ENCODE data around the gene ZHX3.

ZHX3 gene

DNA sequence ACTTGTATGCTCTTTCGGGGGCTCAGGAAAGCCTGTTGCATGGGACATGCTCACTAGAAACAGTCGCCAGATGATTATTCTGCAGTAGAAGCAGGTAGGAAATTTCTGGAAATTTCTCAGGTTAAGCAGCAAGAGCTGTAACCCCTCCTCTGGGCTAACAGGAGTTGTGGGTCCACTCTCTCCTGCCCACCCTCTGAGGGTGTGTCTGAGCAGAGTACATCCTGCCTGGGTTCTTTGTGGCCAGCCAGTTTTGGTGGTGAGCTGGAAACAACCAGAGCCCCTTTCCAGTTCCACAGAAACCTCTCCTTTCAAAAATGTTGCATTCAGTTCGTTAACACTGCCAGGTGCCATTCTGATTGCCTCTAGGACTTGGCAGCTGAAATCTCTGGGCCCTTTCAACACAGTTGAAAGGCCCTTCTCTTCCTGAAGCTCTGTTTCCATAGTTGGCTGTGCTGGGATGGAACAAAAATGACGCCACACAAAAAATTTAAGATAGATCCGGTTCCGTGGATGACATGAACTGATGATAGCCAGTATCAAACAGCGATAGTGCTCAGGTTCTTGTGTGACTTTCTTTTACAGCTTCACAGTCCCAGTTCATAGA lies 141.7 kb downstream of the ZHX3 start:
- in situ Hi-C loops (cut with MboI; ENCODE audit: low sequenced_read_pairs) = loop anchor here (5.0 kb wide), 1 partner anchor 166 kb away; the partner anchor contains the start of gene LPIN3

DNA sequence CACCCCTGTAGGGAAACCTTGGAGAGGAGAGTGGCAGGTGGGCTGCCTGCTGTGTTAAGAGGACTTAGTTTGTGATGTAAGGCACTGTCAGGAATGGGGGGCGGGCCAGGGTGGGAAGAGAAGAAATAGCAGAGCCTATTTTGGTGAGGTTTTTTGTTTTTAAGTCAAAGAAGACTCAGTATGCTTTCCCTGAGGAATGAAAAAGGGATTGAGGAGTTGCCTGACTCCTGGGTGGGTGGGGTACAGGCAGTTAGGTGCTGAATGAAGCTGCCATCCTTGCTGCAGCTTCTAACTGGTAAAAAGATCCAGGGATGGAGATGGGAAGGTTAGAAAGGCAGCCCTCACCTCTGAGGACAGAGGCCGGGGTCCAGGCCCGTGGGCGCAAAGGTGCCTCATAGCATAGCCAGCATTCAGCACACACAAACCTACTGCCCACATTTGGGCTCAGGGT lies 142.3 kb downstream of the ZHX3 start:
- in situ Hi-C loops (cut with MboI; ENCODE audit: low sequenced_read_pairs) = loop anchor here (5.0 kb wide), 1 partner anchor 167 kb away; the partner anchor contains the start of gene LPIN3

DNA sequence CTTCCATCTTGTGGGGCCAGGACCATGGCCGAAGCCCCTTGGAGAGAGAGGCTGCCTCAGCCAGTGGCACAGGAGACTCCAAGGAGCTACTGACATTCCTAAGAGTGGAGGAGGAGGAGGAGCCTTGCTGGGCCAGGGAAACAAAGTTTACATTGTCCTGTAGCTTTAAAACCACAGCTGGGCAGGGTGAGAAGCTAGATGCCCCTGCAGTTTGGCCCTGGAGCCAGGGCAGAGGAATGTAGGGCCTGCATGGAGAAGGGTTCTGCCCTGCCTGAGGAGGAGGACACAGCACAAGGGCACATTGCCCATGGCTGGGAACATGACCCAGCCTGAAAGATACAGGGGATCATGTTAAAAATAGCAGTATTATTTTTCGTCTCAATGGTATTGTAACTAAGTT lies 142.7 kb downstream of the ZHX3 start:
- in situ Hi-C loops (cut with MboI; ENCODE audit: low sequenced_read_pairs) = loop anchor here (5.0 kb wide), 1 partner anchor 168 kb away; the partner anchor contains the start of gene LPIN3

DNA sequence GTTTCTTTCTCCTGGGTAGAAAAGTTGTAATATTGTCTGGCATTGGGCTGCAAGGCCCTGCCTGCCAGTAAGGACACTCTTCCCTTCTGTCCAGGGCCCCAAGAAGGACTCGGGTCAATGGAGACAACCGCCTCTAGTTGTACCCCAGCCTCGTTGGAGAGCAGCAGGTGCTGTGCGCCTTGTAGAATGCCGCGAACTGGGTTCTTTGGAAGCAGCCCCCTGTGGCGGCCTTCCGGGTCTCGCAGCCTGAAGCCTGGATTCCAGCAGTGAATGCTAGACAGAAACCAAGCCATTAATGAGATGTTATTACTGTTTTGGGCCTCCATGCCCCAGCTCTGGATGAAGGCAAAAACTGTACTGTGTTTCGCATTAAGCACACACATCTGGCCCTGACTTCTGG lies 143.2 kb downstream of the ZHX3 start:
- in situ Hi-C loops (cut with MboI; ENCODE audit: low sequenced_read_pairs) = no loop called here

DNA sequence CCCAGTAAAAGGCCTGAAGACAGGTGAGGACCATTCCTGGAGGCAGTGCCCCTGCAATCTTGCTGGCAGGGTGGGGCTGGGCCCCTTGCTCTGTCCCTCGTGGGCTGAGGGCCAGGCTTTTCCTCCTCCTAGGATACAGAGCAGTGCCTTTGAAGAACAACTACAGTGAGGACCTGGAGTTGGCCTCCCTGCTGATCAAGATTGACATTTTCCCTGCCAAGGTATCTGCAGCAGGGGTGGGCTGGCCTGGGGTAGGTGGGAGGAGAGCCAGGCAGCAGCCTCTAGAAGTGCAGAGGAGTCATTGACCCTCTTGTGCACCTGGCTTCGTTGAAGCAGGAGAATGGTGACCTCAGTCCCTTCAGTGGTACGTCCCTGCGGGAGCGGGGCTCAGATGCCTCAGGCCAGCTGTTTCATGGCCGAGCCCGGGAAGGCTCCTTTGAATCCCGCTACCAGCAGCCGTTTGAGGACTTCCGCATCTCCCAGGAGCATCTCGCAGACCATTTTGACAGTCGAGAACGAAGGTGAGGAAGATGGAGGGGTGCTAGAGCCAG lies 143.7 kb downstream of the ZHX3 start:
- in situ Hi-C loops (cut with MboI; ENCODE audit: low sequenced_read_pairs) = no loop called here

DNA sequence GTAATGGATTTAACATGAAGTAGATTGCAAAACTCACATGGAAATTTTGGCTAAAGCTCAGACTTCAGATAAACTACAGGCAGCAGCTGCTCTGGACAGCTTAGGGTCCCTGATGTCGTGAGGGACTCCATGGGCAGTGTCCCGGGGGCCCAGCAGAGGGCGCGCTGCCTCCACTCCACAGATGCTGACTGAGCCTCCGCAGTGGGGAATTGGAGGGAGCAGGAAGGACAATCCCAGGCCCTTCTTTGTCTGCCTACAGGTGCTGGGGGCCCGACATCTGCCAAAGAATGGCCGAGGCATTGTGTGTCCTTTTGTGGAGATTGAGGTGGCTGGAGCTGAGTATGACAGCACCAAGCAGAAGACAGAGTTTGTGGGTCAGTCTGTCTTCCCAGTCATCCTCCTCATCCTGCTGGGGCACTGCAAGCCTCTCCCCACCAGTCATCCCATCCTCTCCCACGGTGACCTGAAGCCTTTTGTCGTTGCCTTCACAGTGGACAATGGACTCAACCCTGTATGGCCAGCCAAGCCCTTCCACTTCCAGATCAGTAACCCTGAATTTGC lies 144.3 kb downstream of the ZHX3 start:
- in situ Hi-C loops (cut with MboI; ENCODE audit: low sequenced_read_pairs) = no loop called here

DNA sequence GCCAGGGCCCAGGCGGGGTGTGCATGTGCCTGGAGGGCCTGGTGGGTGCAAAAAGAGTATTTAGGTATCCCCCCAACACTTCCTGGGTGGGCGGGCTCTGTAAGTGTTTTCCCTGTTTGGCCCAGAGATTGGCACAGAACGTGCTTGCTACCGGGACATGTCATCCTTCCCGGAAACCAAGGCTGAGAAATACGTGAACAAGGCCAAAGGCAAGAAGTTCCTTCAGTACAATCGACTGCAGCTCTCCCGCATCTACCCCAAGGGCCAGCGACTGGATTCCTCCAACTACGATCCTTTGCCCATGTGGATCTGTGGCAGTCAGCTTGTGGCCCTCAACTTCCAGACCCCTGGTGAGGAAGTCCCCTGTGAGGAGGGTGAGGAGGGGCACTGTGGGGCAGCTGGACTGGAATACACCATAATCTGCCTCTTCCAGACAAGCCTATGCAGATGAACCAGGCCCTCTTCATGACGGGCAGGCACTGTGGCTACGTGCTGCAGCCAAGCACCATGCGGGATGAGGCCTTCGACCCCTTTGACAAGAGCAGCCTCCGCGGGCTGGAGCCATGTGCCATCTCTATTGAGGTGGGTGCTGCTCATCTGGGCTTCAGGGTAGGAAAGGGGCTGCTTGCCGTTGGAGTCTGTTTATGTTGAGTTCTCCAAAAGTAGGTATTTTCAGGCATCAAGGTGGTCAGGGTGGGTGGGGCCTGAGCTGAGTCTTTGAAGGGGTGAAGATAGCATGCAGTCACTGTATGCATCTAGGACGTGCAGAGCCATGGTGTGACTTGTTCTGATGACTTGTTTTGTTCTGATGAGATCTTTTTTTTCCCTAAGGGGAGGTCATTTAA lies 145.0 kb downstream of the ZHX3 start:
- in situ Hi-C loops (cut with MboI; ENCODE audit: low sequenced_read_pairs) = no loop called here

DNA sequence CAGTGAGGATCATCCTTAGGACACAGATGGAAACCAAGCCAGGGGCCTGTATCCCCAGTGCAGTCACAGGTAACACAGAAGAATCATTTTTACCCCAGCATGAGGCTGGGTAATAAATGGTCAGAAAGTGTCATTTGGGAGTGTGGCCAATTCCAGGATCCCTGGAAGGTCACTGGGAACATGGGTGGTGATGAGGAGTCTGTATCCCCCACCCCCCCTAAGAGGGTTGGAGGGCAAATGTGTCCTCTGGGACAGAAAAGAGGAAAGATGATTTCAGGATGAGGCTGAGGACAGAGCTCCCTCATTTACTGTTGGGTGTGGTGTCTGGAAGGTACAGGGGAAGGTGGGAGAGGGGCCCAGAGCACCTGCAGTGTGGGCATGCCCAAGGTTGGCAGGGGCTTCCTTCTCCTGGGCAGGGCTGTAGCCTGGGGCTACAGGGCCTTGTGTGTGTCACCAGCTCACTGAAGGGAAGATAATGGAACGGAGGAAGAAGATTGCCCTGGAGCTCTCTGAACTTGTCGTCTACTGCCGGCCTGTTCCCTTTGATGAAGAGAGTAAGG lies 145.7 kb downstream of the ZHX3 start:
- in situ Hi-C loops (cut with MboI; ENCODE audit: low sequenced_read_pairs) = no loop called here

DNA sequence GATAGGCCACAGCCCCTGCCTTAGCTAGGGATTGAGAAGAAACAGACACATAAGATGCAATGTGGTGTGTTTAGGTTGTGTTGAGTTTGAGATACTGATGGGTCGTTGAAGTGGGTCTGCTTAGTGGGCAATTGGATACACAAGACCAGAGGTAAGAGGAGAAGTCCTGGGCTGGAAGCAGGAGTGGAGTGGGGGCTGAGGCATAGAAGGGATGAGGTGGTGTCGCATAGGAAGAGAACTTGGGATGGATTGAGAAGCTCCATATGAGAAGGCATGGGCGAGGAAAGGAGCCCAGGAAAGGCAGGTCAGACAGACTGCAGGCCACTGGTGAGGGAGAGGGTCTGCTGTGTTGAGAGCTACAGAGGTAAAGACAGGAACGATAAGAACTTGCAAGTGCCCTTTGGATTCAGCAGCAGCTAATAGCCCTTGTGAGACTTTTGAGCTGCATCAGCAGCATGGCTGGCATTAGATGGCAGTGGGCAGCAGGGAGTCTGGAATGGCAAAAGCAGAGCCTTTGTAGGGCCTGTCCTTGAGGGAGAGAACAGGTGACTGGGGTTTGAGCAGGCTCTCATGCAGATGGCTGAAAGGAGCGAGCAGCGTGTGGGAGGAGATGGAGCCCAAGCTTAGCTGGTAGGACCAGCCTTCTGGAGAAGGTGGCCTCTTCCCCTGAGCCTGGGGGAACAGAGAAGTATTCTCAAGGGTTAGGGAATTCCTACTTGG lies 147.0 kb downstream of the ZHX3 start:
- in situ Hi-C loops (cut with MboI; ENCODE audit: low sequenced_read_pairs) = no loop called here

DNA sequence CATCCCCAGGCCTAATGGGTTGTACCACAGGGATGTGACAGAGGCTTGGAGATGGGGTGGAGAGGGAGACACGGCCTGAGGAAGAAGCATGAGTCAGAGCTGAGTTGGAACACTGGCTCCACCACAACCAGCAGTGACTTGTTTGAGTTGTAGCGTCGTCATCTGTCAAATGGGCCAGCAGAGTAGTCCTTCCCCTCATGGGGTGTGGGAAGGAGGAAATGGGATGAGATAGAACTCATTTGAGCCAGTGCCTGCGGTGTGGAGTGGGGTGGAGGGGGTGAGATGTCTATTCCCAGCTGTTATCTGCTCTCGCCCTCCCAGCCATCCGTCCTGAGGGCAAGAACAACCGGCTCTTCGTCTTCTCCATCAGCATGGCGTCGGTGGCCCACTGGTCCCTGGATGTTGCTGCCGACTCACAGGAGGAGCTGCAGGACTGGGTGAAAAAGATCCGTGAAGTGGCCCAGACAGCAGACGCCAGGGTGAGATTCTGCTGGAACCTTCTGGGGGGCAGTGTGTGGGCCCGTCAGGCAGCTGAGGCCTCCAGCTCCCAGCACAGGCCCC lies 147.7 kb downstream of the ZHX3 start:
- in situ Hi-C loops (cut with MboI; ENCODE audit: low sequenced_read_pairs) = no loop called here

DNA sequence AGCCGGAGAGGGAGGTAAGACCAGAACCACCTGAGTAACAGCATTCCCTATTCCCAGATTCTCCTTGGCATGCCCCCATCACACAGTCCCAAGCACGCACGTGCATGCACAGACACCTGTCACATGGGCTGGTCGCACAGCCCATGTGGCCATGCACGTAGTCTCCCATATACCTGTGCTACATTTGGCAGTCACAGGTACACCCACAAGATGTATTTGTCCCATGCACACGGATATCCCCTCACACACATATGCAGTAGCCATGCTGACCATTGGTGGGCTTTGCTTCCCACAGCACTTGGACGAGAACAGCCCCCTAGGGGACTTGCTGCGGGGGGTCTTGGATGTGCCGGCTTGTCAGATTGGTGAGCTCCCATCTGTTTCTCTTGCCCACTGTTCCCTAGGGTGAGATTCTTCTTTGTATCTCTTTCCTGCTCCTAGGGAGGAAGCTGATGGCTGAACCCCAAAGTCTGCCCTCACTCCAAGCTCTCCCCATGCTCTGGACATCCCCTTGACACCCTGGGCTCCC lies 148.3 kb downstream of the ZHX3 start:
- in situ Hi-C loops (cut with MboI; ENCODE audit: low sequenced_read_pairs) = no loop called here

DNA sequence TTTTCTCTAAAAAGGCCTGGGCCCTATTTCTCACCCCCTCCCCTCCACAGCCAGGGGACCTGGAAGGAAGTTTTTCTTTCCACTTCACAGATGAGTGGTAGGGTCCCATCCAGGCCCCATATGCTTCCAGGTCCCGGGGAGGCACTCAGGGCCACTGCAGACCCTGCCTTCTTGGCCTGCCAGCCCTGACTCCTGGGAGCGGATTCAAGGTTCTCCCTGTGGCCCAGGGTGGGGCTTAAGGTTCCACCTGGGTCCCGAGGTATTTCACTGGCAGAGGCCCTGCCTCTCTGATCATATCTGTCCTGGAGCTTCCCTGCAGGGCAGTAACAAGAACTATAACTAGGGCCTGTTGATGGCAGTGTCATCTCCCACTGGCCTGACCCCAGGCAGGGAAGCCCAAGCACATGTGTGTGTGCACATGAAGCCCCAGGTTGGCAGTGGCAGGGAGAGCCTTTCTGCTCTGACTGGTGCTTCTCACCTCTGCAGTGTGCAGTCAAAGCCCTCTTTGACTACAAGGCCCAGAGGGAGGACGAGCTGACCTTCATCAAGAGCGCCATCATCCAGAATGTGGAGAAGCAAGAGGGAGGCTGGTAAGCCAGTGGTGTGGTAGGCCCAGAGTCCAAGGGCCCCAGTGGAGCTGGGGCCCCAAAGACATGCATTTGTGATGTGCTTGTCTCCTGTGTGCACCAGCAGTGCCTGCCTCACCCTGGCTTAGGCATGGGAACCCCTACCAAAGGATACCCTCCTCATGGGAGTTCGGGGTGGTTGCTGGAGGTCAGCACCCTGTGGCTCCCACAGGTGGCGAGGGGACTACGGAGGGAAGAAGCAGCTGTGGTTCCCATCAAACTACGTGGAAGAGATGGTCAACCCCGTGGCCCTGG lies 149.0 kb downstream of the ZHX3 start:
- in situ Hi-C loops (cut with MboI; ENCODE audit: low sequenced_read_pairs) = no loop called here

DNA sequence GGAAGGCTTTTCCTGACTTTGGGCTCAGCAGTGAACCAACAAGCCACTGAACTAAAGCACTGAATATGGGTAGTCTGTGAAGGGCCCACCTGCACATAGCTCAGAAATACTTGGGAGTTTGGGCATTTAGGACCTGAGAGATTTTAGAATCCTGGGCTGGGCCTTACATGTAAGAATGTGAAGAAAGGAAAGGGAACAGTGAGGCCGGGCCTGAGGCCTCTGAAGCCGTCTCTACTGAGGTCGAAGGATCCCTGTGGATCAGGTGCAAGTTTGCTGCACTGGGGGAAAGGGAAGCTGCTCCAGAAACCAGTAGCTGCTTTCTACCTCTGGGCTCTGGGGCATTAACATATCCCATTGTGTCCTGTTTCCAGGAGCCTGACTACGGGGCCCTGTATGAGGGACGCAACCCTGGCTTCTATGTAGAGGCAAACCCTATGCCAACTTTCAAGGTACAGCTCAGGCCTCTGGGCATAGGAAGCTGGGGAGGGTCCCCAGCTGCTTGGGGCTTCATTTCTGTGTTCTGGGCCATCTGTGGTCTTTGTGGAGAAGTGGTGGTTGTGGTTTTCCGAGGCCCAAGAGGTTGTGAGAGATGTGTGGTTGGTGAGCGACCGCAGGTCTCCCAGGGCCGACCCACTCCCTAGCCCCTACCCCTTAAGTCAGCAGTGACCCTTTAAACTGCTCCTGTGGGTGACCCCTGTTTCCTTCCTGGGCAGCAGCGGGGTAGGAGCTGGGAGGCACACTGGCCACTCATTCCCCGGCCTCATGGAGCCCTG lies 149.9 kb downstream of the ZHX3 start:
- in situ Hi-C loops (cut with MboI; ENCODE audit: low sequenced_read_pairs) = no loop called here

DNA sequence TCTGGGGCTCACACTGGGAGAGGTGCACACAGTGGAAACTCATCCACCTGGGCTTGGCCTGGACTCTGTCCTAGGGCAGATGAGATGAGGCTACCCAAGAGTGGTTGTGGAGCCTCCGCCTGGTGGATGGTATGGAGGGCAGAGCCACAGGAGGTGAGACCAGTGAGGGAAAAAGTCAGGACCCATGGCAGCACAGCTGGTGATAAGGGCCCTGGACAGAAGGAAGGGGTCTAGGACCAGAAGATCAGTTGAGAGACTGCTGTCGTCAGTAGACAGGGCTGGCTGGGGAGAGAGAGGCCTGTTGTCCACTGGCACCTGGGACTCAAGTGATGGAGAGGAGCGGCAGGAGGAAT lies 150.4 kb downstream of the ZHX3 start:
- in situ Hi-C loops (cut with MboI; ENCODE audit: low sequenced_read_pairs) = no loop called here

DNA sequence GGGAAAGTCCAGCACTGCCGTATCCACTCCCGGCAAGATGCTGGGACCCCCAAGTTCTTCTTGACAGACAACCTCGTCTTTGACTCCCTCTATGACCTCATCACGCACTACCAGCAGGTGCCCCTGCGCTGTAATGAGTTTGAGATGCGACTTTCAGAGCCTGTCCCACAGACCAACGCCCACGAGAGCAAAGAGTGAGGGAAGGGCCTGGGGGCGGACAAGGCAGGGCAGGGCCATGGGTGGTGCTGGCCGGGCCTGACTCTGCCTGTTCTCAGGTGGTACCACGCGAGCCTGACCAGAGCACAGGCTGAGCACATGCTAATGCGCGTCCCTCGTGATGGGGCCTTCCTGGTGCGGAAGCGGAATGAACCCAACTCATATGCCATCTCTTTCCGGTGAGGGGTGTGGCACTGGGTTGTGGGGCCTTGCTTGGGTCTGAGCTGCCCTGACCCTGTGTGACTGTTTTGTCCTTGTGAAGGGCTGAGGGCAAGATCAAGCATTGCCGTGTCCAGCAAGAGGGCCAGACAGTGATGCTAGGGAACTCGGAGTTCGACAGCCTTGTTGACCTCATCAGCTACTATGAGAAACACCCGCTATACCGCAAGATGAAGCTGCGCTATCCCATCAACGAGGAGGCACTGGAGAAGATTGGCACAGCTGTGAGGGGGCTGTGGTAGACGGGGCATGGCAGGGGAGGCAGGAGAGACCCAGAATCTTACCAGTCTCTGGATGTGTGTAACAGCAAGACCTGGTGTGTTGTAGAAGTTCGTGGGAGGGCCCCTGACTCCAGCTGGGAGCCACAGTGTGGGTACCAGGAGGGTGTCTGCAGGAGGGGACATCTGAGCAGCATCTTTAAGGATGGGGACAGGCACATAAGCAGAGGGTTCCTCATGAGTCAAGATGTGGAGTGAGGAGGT lies 151.1 kb downstream of the ZHX3 start:
- in situ Hi-C loops (cut with MboI; ENCODE audit: low sequenced_read_pairs) = no loop called here

DNA sequence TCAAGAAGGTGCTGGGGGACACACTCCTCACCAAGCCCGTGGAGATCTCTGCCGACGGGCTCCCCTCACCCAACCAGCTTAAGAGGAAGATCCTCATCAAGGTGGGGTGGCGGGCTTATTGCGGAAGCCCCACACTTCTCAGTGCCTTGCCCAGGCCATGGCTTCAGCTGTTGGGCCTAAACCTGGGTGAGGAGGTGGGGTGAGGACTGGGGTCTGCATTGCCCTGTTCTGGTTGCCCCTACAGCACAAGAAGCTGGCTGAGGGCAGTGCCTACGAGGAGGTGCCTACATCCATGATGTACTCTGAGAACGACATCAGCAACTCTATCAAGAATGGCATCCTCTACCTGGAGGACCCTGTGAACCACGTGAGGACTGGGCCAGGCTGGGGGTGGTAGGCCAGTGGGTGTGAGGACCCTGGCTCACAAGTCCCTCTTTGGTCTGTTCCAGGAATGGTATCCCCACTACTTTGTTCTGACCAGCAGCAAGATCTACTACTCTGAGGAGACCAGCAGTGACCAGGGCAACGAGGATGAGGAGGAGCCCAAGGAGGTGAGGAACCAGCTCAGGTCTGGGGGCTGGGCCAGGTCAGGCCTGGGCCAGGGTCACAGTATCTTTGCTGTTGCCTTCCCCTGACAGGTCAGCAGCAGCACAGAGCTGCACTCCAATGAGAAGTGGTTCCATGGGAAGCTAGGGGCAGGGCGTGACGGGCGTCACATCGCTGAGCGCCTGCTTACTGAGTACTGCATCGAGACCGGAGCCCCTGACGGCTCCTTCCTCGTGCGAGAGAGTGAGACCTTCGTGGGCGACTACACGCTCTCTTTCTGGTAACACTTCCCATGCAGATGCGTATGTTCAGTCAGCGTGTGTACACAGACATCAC lies 152.3 kb downstream of the ZHX3 start:
- in situ Hi-C loops (cut with MboI; ENCODE audit: low sequenced_read_pairs) = no loop called here
